Activated CD8-positive, alpha-beta memory T cell treated with anti-CD3 and anti-CD28 coated beads, Interleukin-2, amount 50 U/mL, for 24 hours (primary cell): ENCODE results near the gene STPG2.
"Not testable (repeated sequence)": the region's sequence is repeated elsewhere in the genome, so short reads cannot be mapped to it uniquely, and the experiment has no call there.

Source experiments
- DNase-seq: peaks from one replicate; pipeline ENCODE4 v3.0.0-alpha.2; 2020; ENCODE audit errors: extremely low read depth

STPG2 gene

GRCh38 chr4:97643179-97643578 lies 500.1 kb downstream of the STPG2 start:
- DNase-seq: no peak

GRCh38 chr4:97639961-97640360 lies 503.3 kb downstream of the STPG2 start:
- no peak for DNase-seq

GRCh38 chr4:97633831-97634230 lies 509.4 kb downstream of the STPG2 start:
- DNase-seq: not testable (repeated sequence)

GRCh38 chr4:97627750-97628149 lies 515.5 kb downstream of the STPG2 start:
- no peak for DNase-seq

- no peak for DNase-seq
Observed at GRCh38 chr4:97624204-97624603, 519.1 kb downstream of the STPG2 start.

GRCh38 chr4:97605932-97606331 lies 537.3 kb downstream of the STPG2 start:
- no peak for DNase-seq

- DNase-seq: no peak
Observed at GRCh38 chr4:97593248-97593647, 550.0 kb downstream of the STPG2 start.

- DNase-seq: no peak
Observed at GRCh38 chr4:97590266-97590665, 553.0 kb downstream of the STPG2 start.

- no peak for DNase-seq
Observed at GRCh38 chr4:97589481-97590196, 553.6 kb downstream of the STPG2 start.

GRCh38 chr4:97587912-97588311 lies 555.4 kb downstream of the STPG2 start:
- no peak for DNase-seq

GRCh38 chr4:97585274-97585673 lies 558.0 kb downstream of the STPG2 start:
- no peak for DNase-seq

- DNase-seq: no peak
Observed at GRCh38 chr4:97582890-97583289, 560.4 kb downstream of the STPG2 start.

GRCh38 chr4:97577004-97577403 lies 566.3 kb downstream of the STPG2 start:
- no peak for DNase-seq

GRCh38 chr4:97560009-97560408 lies 583.3 kb downstream of the STPG2 start:
- no peak for DNase-seq

- no peak for DNase-seq
Observed at GRCh38 chr4:97558204-97558778, 585.0 kb downstream of the STPG2 start.

GRCh38 chr4:97550637-97551036 lies 592.6 kb downstream of the STPG2 start:
- not testable (repeated sequence) for DNase-seq

GRCh38 chr4:97548943-97549583 lies 594.2 kb downstream of the STPG2 start:
- no peak for DNase-seq

- no peak for DNase-seq
Observed at GRCh38 chr4:97548186-97548585, 595.1 kb downstream of the STPG2 start.

GRCh38 chr4:97531351-97531750 lies 611.9 kb downstream of the STPG2 start:
- no peak for DNase-seq

- no peak for DNase-seq
Observed at GRCh38 chr4:97530676-97531075, 612.6 kb downstream of the STPG2 start.

GRCh38 chr4:97525236-97525635 lies 618.0 kb downstream of the STPG2 start:
- DNase-seq: no peak

- DNase-seq: no peak
Observed at GRCh38 chr4:97517939-97518338, 625.3 kb downstream of the STPG2 start.

GRCh38 chr4:97513917-97514316 lies 629.4 kb downstream of the STPG2 start:
- DNase-seq: no peak
